ENCODE results near the gene PCYT1B.

DNA sequence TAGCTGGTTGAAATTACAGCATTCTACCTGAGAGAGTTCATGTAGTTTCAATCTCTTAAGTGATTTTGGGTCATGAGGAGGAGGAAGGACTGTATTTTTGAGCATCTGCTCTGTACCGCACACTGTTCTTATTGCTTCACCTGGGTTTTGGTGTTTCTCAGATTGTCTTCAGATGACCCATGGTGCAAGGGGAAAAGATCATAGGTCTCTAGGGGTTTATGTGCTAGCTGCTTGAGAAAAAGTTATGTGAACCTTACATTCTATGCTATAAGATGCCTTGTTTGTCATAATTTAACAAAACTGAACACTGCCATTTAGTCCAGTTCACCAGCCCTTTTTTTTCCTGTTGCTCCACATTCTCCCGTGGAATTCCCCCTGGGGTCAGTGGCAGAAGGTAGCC is 121.7 kb downstream of the PCYT1B start:
- TF ChIP-seq, protein P1, sequence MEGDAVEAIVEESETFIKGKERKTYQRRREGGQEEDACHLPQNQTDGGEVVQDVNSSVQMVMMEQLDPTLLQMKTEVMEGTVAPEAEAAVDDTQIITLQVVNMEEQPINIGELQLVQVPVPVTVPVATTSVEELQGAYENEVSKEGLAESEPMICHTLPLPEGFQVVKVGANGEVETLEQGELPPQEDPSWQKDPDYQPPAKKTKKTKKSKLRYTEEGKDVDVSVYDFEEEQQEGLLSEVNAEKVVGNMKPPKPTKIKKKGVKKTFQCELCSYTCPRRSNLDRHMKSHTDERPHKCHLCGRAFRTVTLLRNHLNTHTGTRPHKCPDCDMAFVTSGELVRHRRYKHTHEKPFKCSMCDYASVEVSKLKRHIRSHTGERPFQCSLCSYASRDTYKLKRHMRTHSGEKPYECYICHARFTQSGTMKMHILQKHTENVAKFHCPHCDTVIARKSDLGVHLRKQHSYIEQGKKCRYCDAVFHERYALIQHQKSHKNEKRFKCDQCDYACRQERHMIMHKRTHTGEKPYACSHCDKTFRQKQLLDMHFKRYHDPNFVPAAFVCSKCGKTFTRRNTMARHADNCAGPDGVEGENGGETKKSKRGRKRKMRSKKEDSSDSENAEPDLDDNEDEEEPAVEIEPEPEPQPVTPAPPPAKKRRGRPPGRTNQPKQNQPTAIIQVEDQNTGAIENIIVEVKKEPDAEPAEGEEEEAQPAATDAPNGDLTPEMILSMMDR (IDR thresholded peaks at IDR 0.05): no peak
- TF ChIP-seq EZH2 (IDR thresholded peaks at IDR 0.05; ENCODE audit: borderline replicate concordance, insufficient read depth, low read depth, low read length, poor library complexity, severe bottlenecking): no peak

Measured in B cell (primary cell).